IMR-90 (cell line): ENCODE measurements around the gene KTI12. TPM values are rescaled to one million over a fixed set of nuclear protein-coding genes. Genes with fewer than 3 reads are reported as not detected.
A peak's percentile ranks its signal among the peaks of the same experiment; 100 is the strongest.

Experiments
- ATAC-seq: fragments of 200-7000 bp; cut with Tn5 transposase; 2 replicates; pipeline ENCODE4 v1.9.1; 2020; ENCODE audit warnings: low read depth, mild to moderate bottlenecking, moderate library complexity
- BruUV-seq: library from RNA; stranded (reverse); fragments of 400-500 nt; replicated peaks from 2 replicates; lab custom pipeline; 2021; lab: Mats Ljungman, UMichigan
- CTCF ChIA-PET: fragments of 300-600 bp; formaldehyde crosslinking; extraction: SDS; loops from one replicate; lab custom pipeline; 2021; ENCODE audit warnings: antibody characterized with exemption; lab: Yijun Ruan, JAX
- POLR2A ChIA-PET: fragments of 300-600 bp; sonication (Branson Sonifier 250); formaldehyde crosslinking; loops from one replicate; lab custom pipeline; 2022; ENCODE audit warnings: antibody characterized with exemption; ENCODE audit not compliant: unreplicated experiment; lab: Charles Lee
- DNase-seq: peaks from one replicate; pipeline ENCODE4 v3.0.0; 2013
- H2AFZ ChIP-seq: replicated peaks from 2 replicates; pipeline ENCODE3; 2013; ENCODE audit warnings: low read length, mild to moderate bottlenecking; ENCODE audit not compliant: poor library complexity
- H2AK5ac ChIP-seq: 2 replicates; pipeline ENCODE4 v1.6.1; 2013; ENCODE audit warnings: low read depth, low read length, inconsistent platforms
- H2AK9ac ChIP-seq: replicated peaks from 2 replicates; pipeline ENCODE3; 2013; ENCODE audit warnings: mild to moderate bottlenecking, low read depth, low read length, moderate library complexity; ENCODE audit not compliant: poor library complexity
- H2BK120ac ChIP-seq: 2 replicates; pipeline ENCODE4 v1.6.1; 2013; ENCODE audit warnings: low read depth, low read length, inconsistent platforms
- H2BK15ac ChIP-seq: 3 replicates; pipeline ENCODE4 v1.6.1; 2013; ENCODE audit warnings: low read depth, low read length, inconsistent platforms
- H2BK20ac ChIP-seq: 2 replicates; pipeline ENCODE4 v1.6.1; 2013; ENCODE audit warnings: low read depth, mild to moderate bottlenecking, inconsistent platforms, low read length, moderate library complexity
- H2BK5ac ChIP-seq: 2 replicates; pipeline ENCODE4 v1.6.1; 2013; ENCODE audit warnings: mild to moderate bottlenecking, low read depth, low read length, inconsistent platforms; ENCODE audit not compliant: poor library complexity, severe bottlenecking
- H3K14ac ChIP-seq: replicated peaks from 2 replicates; pipeline ENCODE4 v1.6.1; 2013; ENCODE audit warnings: low read depth, low read length, inconsistent platforms
- H3K18ac ChIP-seq: 2 replicates; pipeline ENCODE4 v1.6.1; 2013; ENCODE audit warnings: low read depth, low read length, control low read depth
- H3K23ac ChIP-seq: 2 replicates; pipeline ENCODE4 v1.6.1; 2013; ENCODE audit warnings: low read depth, low read length, inconsistent platforms
- H3K27ac ChIP-seq: 2 replicates; pipeline ENCODE4 v1.5.1; 2013; ENCODE audit warnings: mild to moderate bottlenecking, control low read depth, low read length; ENCODE audit not compliant: insufficient read depth
- H3K27me3 ChIP-seq: 2 replicates; pipeline ENCODE4 v1.6.1; 2013; ENCODE audit warnings: low read length; ENCODE audit not compliant: control insufficient read depth, insufficient read depth
- H3K36me3 ChIP-seq: 2 replicates; pipeline ENCODE4 v1.6.1; 2013; ENCODE audit warnings: low read length, mixed read lengths; ENCODE audit not compliant: control insufficient read depth, insufficient read depth
- H3K4ac ChIP-seq: 2 replicates; pipeline ENCODE4 v1.6.1; 2013; ENCODE audit warnings: low read depth, low read length, inconsistent platforms
- H3K4me1 ChIP-seq: 2 replicates; pipeline ENCODE4 v1.6.1; 2013; ENCODE audit warnings: low read length, mixed read lengths; ENCODE audit not compliant: control insufficient read depth, insufficient read depth
- H3K4me2 ChIP-seq: 2 replicates; pipeline ENCODE4 v1.6.1; 2013; ENCODE audit warnings: low read depth, mild to moderate bottlenecking, control low read depth, low read length, moderate library complexity
- H3K4me3 ChIP-seq: 2 replicates; pipeline ENCODE4 v1.5.1; 2013; ENCODE audit warnings: low read depth, mild to moderate bottlenecking, control low read depth, low read length, moderate library complexity; ENCODE audit not compliant: insufficient read depth
- H3K56ac ChIP-seq: 2 replicates; pipeline ENCODE4 v1.6.1; 2013; ENCODE audit warnings: low read length, inconsistent platforms; ENCODE audit not compliant: insufficient read depth; ENCODE audit errors: extremely low read depth
- H3K79me1 ChIP-seq, 2 experiments: 2 replicates each; pipeline ENCODE4 v1.6.1; 2013; ENCODE audit warnings: low read length in 2 of 2, inconsistent platforms in 1 of 2, low read depth in 1 of 2
- H3K9ac ChIP-seq: 2 replicates; pipeline ENCODE4 v1.6.1; 2013; ENCODE audit warnings: low read depth, low read length, control low read depth
- H3K9me1 ChIP-seq: 2 replicates; pipeline ENCODE4 v1.6.1; 2013; ENCODE audit warnings: low read length, inconsistent platforms; ENCODE audit not compliant: insufficient read depth
- H3K9me3 ChIP-seq: 2 replicates; pipeline ENCODE4 v1.6.1; 2013; ENCODE audit warnings: low read length; ENCODE audit not compliant: control insufficient read depth, insufficient read depth
- H4K20me1 ChIP-seq: 2 replicates; pipeline ENCODE4 v1.6.1; 2013; ENCODE audit warnings: low read length, inconsistent platforms; ENCODE audit not compliant: insufficient read depth
- H4K5ac ChIP-seq: 2 replicates; pipeline ENCODE4 v1.6.1; 2013; ENCODE audit warnings: mild to moderate bottlenecking, low read depth, low read length, control low read depth
- H4K8ac ChIP-seq, 2 experiments: 2 replicates each; pipeline ENCODE4 v1.6.1; 2013; ENCODE audit warnings: low read depth in 2 of 2, low read length in 2 of 2, control low read depth in 1 of 2, inconsistent platforms in 1 of 2
- H4K91ac ChIP-seq: 2 replicates; pipeline ENCODE4 v1.6.1; 2013; ENCODE audit warnings: low read depth, low read length, inconsistent platforms; ENCODE audit not compliant: insufficient read depth
- CEBPB ChIP-seq: IDR thresholded peaks from 2 replicates; pipeline ENCODE4 v1.6.1; 2012; ENCODE audit warnings: low read depth, low read length, improper control_type of control experiment
- dilution Hi-C: fragments of 300-500 bp; cut with HindIII; formaldehyde crosslinking; loops from one replicate; pipeline ENCODE4 v1.14.3; 2018; ENCODE audit warnings: low sequenced_read_pairs; ENCODE audit not compliant: unreplicated experiment
- in situ Hi-C: fragments of 300-500 bp; cut with MboI; formaldehyde crosslinking; loops from 3 replicates; pipeline ENCODE4 v1.14.3; 2019; ENCODE audit warnings: low sequenced_read_pairs, inconsistent platforms, mixed read lengths
- intact Hi-C: fragments of 100-400 bp; cut with micrococcal nuclease; formaldehyde crosslinking; loops from 2 replicates; pipeline ENCODE4 v1.10.0; 2022
- polyA plus RNA-seq, 3 experiments: library from polyadenylated mRNA; depleted of rRNA; stranded (reverse); fragments of >200 nt; gene quantifications; 2 replicates each; pipeline ENCODE4 v1.2.3, GENCODE V29; 2012; ENCODE audit warnings: low replicate concordance in 1 of 3
- total RNA-seq: library from RNA; depleted of rRNA; stranded (reverse); fragments of >200 nt; gene quantifications from 2 replicates; pipeline ENCODE4 v1.2.3, GENCODE V29; 2012

KTI12 gene
- total and polyA plus RNA-seq, 2 of the 4 experiments (the other 2 are of a cell fraction): 15.2 to 16.3 TPM

DNA sequence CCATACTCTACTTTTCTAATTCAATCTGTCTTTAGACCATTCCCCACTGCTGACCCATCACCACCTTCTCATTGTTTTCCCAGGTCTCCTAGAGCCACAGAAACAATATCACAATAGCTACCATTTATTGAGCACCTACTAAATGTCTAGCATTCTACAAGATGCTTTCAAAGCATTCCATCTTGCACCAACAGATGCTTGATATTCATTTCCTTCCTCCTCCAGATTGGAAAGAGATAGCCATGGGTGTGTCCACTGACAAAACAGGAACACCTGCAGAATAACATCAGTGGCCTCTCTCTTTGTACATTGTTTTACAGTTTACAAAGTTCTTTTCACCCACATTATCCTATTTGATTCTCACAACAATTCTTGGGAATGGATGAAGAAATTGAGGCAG lies 45.4 kb downstream of the KTI12 start:
- no peak overlapping the region for H4K5ac ChIP-seq
- H3K79me1 ChIP-seq: peaks cover 26 to 60% of the 10 kb centered on the region in 2 experiments
- no peaks in the 10 kb centered on the region; the same call in 1 of the 2 replicates for H3K27me3 ChIP-seq
- no peak overlapping the region for H3K9ac ChIP-seq
- H2AK9ac ChIP-seq: no peak overlapping the region
- no peak overlapping the region for H2AFZ ChIP-seq
- intact Hi-C loops (no loop called here), dilution Hi-C loops (no loop called here), in situ Hi-C loops (no loop called here)
- no peak overlapping the region for H2AK5ac ChIP-seq
- H2BK120ac ChIP-seq: no peak overlapping the region
- TF ChIP-seq CEBPB: no peak
- H3K27ac ChIP-seq: no peak overlapping the region
- CTCF ChIA-PET: no interaction called here
- H4K91ac ChIP-seq: no peak overlapping the region
- ATAC-seq (no peak), DNase-seq (no peak)
- no peak overlapping the region for H3K4me3 ChIP-seq
- no TSS peak for BruUV-seq
- no peak overlapping the region for H3K4ac ChIP-seq
- peak overlapping the region; percentile 54; the same call in 1 of the 2 replicates for H3K4me2 ChIP-seq
- H3K4me1 ChIP-seq: peaks cover 4% of the 10 kb centered on the region
- no peak overlapping the region for H3K18ac ChIP-seq
- H2BK5ac ChIP-seq: no peak overlapping the region
- peaks cover 2% of the 10 kb centered on the region; the same call in 1 of the 2 replicates for H4K20me1 ChIP-seq
- 0 out of 2 replicates have a peak overlapping the region, but pooled peaks have one; percentile 45 for H3K14ac ChIP-seq
- peaks cover 26% of the 10 kb centered on the region for H3K9me1 ChIP-seq
- POLR2A ChIA-PET: interaction anchor here (0.6 kb wide), 1 partner anchor 16 kb away, joined by 4 read pairs; no protein-coding TSS in a partner anchor
- peak overlapping the region in 1 of 2 experiments; percentile 15; a peak in 1 of 4 replicates for H4K8ac ChIP-seq
- no peaks in the 10 kb centered on the region for H3K9me3 ChIP-seq
- H2BK20ac ChIP-seq: no peak overlapping the region
- H3K23ac ChIP-seq: peak overlapping the region; percentile 76; the same call in 1 of the 2 replicates
- H3K36me3 ChIP-seq: peaks cover 2% of the 10 kb centered on the region; the same call in 1 of the 2 replicates
- H2BK15ac ChIP-seq: no peak overlapping the region
- no peak overlapping the region for H3K56ac ChIP-seq
